Measurements from ENCODE around the gene LYPD6B.

The LYPD6B gene

GRCh38 chr2:149129433-149129832 is 90.9 kb downstream of the LYPD6B start:
- no peak for DNase-seq

DNA sequence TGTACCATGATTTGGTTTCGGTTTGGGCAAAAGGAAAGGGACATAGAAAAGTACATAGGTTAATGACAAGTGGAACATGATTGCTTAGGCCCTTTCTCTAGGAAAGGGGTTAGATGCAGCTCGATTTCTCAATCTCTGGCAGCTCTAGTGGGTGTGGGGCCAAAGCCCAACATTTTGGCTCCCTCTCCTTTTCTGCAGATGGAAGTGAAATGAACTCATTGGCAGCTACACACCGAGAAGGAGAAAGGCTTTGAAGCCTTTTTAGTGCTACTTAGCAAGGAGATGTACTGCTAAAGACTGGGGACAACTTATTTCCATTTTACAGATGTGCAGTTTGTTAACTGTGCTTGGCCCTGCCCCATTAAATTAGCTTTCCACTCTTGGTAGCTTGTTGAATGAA is 93.8 kb downstream of the LYPD6B start:
- no peak for DNase-seq

GRCh38 chr2:149132901-149133300 is 94.4 kb downstream of the LYPD6B start:
- DNase-seq = no peak

DNA sequence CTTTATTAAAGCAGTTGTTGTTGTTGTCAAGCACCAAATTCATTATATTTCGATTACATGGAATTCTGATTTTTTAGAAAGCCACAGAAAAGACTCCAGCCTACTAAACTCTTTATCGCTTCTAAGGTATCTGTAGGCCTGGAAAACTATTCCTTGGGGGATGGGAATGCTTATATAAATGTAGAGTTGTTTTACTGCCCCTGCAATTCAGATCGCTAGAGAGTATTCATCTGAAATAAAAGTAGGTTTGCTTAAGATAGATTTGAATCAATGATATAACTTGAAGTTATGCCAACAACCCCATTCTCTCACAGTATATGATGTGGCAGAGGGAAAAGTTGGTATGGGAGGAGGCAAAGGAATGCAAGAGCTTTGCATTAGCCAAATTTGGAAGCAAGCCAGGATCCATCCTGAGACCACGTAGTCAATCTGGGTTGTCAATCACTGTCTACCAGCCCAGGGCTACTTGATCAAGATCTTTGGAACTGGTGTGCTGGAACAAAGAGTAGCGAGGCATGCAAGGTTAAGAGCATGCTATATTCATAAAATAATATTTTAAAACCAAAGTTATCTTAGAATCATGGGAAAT is 95.9 kb downstream of the LYPD6B start:
- DNase-seq = no peak

DNA sequence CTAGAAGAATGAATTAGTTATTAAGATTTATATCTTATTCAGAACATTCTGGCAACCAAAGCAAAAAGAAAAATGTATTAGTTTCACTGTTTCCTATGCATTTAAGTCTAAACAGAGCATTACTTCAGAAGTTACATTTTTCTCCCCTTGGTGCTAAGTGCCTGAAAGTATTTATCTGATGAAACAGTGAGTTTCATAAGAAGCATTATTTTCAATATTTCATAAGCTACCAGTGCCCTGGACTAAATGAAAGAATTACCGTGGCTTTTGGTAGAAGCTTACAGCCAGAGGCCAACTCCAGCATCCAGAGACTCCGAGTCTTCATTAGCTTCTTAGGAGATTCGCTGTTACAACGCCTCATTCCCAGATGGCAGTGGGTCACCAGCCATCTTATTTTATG is 97.6 kb downstream of the LYPD6B start:
- no peak for DNase-seq

- DNase-seq = no peak
These were observed 102.5 kb downstream of the LYPD6B start for GRCh38 chr2:149141046-149141445.

- no peak for DNase-seq
These were observed 105.2 kb downstream of the LYPD6B start for GRCh38 chr2:149143734-149144133.

DNA sequence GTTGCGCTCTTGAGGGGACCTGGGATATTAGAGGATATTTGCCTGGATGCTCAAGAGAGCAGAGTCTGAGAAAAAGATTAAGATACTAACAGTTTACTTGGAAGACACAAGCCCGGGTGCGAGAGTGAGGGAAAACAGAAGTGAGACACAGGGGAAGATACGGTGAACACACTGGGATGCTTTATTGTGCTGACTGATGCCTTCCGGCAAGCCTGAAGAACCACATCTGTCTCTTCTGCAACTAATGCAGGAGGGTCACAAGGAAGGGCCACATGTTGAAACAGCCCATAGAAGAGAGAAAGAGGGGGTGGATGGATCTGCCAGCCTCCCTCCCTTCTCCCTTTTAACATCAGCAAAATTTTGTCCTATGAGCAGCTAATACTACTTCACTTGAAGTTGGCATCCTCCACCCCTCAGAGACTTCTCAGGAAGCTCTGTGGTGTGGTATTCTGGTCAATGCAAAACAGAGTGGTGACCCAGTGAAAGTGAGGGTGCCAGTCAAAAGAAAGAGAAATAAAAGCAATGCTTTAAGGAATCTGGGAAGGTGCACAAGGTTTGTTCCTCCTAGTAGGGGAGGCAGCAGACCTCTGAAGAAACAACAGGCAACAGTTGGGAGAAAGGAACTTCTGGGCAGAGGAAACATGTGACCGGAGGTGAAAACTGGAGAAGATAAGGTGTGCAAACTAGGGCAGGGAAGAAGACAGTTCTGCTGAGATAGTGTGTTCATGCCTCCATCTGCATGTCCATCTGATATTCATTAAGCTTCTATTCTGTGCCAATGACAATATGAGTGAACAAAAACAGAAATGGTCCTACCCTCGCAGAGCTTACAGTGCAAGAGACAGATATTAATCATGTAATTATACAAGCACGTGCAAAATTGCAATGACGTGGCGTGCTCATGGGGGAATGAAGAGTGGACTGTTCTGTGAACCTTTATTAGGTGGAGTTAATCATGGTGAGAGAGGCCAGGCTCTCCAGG is 107.1 kb downstream of the LYPD6B start:
- no peak for DNase-seq

DNA sequence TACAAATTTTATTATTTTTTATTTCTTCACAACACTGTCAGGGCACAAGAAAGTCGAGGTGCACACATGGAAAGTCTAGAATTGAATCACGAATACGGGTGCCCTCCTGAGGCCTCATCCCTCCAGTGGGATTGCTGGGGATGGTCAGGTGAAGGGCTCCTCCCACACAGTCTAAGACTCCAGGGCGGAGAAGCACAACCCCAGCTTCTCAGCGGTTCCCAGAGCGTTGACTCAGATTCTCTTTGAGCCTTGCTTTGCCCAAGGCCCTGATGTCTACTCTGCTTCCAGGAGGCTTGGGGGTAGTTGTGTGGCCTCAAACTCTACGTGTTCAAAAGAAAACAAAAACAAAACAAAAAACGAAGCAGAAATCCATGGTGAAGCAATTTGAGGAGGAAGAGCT is 108.4 kb downstream of the LYPD6B start:
- DNase-seq = no peak

- DNase-seq = no peak
These were observed 109.9 kb downstream of the LYPD6B start for GRCh38 chr2:149148194-149149006.

- no peak for DNase-seq
These were observed 110.5 kb downstream of the LYPD6B start for GRCh38 chr2:149149007-149149297.

DNA sequence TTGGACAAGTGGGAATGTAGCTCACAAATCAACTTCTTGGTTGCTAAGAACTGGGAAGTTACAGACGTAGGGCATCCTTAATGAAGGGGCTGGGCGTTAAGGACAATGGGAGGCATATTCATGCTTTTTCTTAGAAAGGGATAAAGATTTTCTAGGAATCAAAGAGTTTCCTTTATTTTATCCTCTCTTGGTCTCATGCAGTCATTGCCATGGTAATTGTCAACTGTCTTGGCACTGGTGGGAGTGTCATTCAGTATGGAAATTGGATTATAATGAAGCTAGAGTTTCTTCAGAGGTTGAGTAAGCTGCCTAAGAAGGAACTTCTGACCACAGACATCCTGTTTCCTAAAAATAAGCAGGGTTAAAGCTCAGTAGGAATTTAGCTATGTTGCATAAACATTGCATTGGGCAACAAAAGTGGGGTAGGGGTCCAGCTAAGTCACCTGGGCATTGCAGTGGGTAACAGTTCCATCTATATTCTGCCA is 114.0 kb downstream of the LYPD6B start:
- DNase-seq = no peak

DNA sequence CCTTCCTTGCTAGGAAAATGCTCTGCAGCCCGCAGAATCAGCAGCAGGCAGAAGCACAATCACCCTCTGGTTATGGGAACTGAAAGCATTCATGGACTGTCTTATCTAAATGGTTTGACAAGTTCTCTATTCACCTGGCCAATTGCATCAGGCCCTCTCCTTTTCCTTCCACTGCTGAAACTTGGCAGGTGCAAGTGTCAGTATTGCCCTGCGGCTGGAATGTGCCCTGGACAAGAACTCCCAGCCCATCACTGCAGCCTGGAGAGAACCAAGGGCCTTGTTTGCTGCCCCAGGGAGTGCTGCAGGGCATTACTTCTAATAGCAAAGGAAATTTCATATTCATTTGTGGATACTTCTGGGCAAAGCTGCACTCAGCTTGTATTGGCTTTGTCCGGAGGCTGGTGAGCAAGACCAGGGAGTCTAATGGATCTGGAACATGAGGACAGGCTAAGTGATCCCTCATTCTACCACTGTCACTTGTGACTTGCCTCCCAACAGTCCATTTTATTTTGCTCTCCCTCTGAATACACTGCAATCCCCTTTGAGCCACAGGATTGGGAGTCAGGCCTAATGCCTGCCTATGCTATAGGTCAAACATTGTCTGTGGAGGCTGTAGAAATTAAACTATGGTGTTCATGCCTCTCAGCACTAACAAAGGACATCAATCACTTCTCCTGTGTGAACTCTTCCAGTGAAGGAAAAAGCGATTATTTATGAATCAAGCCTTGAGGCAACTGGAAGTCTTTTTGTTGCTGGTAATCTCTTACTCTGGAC is 116.9 kb downstream of the LYPD6B start:
- DNase-seq = no peak

DNA sequence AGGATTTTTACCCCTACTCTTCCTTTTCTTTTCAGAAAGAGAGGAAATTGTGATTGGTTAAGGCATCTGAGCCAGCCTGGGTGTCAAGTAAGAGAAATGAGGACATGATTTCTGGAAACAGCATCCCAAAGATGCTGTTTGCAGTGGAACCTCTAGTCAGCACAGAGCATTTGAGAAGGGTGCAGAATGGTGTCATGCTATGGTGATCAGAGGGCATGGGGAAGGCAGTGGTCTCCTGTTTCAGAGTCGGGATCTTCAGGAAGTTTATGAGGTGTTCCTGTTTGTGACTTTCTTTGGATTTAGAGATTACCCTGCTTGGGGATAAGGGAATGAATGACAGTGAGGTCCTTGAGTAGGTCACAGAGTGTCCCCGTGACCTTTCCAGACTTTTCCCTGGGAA is 117.5 kb downstream of the LYPD6B start:
- DNase-seq = no peak

- no peak for DNase-seq
These were observed 118.7 kb downstream of the LYPD6B start for GRCh38 chr2:149156971-149157740.

DNA sequence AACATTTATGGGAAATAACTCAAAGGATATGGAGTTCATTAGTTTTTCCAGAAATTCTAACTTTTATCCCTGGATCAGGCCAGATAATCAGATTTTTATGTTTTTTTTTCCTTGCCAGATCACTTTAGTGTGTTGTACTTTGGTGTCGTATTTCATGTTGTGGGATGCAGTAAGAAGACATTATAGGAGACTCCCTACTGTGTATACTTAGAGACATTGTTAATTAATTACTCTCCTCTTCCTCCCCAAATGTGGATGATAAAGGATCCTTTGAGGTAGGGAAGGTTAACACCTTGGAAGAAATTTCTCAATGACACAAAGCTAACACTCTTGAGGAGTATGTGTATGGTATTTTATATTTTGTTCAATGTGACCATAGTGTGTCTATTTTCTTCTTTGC is 120.5 kb downstream of the LYPD6B start:
- DNase-seq = no peak

DNA sequence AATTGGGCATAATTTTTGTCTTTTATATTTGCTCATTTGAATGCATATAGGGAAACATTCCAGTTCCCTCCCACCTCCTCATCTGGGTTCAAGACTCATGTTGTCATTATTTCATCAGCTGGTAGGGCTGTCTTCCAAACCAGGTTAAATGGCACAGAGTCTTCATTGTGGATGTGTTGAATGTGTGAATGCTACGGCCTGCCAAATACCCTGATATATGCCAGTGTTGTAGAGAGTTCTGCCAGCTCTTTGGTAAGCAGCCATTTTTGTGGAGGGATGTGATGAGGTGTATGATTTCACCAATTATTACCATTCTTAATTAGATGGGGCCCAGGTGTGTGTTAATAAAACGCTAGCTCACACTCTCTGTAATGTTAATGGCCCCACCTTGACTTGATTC is 121.7 kb downstream of the LYPD6B start:
- DNase-seq = no peak

- peak; percentile 3 for DNase-seq
These were observed 122.3 kb downstream of the LYPD6B start for GRCh38 chr2:149160701-149161217.

DNA sequence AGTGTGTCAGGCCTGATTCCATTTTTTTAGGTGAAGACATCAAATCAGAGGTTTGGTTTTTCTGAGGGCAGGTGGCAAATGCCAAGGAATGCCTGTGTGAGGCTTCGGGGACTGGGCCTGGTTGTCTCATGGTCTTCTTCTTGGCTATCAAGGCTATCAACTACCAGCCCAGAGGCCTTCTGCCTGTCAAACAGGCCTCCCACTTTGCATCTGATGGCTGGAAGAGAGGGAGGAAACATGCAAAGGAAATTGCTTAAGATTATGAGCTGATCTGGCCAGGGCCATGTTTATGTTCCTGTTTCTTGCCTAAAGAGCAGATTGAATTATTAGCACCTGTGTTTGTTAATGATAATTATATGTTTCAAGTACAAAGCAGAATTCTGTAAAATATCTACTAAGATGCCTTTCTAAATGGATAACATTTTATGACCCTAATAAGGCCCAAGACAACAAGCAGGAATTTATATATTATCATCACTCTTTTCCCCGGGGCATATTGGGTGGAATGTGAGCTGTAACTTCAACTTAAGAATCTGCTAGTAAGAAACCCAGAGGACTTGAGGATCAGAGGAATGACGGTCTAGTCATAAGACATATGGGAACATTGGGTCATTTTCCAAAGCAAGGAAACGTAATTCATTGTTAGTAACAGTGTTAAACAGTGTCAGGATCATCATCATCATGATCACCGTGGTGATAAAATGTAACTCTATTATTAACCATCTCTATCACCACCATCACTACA is 123.2 kb downstream of the LYPD6B start:
- DNase-seq = no peak

GRCh38 chr2:149164296-149164695 is 125.8 kb downstream of the LYPD6B start:
- no peak for DNase-seq

DNA sequence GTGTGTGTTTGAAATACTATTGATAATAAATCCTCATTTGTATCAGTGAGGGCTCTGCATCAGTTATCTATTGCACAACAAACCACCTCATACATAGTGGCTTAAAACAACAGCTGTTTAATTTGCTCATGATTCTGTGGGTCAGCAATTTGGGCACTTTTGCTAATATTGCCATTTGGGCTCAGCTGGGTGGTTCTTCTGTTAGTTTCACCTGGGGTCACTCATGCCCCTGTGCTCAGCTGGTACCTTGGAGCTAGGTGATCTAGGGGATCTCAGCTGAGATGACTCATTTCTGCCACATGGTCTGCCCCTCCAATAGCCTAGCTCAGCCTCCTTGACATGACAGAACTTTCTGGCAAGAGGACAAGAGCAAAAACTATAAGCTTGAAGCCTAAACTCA is 126.3 kb downstream of the LYPD6B start:
- no peak for DNase-seq
